ENCODE results near the gene CHTOP.

Gene CHTOP

DNA sequence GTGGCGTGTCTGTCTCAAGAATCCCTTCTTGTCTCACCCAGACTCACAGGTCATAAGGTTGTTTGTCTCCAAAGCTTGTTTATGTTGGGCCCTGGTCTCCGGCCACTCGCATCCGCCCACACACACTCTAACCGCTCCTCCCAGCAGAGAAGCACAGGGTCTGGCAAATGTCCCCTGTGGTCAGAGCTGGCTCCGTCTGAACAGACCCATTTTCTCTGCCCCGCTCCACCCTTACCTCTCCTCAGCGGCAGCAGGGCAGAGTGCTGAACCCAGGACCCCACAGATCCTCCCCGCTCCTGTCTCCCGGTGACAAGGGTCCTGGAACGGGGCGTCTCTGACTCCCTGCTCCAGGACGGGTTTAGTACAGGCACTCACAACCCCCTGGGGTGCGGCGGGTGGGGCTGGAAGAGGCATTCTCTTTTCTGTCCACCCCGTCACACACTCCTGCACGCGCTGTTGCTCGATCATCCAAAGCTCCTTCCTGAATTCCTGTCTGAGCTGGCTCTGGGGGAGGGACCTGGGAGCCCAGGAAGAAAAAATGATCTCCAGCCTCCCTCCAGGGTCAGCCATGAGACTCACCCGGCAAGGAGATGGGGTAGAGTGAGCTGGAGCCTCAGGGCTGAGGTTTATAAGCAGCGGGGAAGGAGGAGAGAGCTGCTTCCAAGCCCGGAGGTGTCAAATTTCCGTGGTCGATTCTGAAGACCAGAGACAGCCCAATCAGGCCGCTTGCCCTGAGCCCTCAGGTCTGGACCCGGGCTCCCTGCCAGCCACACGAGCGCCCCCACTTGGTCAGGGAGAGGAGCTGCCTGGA lies 6.8 kb upstream of the CHTOP start, which contains the start of gene S100A13:
Gene S100A13, minus strand, starts transcription at position 602 of the 811 bp plus-strand sequence. CDS start 1,033 bp downstream, outside the sequence.
- WGBS: 6% methylated on average over 28 of the region's 28 CpGs
- Histone ChIP-seq H3K4me3 (ENCODE audit: low read length) (peak within 1 kb of the TSS; percentile 75), H3K9me3 (ENCODE audit: insufficient read depth, low read depth, low read length) (no peaks in the 10 kb centered on the region), H3K9ac (ENCODE audit: low read depth, low read length) (peak within 1 kb of the TSS; percentile 77), H3K36me3 (ENCODE audit: insufficient read depth, low read length) (peaks cover 15% of the 10 kb centered on the region), H3K27me3 (ENCODE audit: insufficient read depth, low read length) (no peaks in the 10 kb centered on the region), H3K27ac (ENCODE audit: low read depth, low read length) (peak within 1 kb of the TSS; percentile 76), H3K4me1 (ENCODE audit: insufficient read depth, low read length) (peaks cover 15% of the 10 kb centered on the region)

DNA sequence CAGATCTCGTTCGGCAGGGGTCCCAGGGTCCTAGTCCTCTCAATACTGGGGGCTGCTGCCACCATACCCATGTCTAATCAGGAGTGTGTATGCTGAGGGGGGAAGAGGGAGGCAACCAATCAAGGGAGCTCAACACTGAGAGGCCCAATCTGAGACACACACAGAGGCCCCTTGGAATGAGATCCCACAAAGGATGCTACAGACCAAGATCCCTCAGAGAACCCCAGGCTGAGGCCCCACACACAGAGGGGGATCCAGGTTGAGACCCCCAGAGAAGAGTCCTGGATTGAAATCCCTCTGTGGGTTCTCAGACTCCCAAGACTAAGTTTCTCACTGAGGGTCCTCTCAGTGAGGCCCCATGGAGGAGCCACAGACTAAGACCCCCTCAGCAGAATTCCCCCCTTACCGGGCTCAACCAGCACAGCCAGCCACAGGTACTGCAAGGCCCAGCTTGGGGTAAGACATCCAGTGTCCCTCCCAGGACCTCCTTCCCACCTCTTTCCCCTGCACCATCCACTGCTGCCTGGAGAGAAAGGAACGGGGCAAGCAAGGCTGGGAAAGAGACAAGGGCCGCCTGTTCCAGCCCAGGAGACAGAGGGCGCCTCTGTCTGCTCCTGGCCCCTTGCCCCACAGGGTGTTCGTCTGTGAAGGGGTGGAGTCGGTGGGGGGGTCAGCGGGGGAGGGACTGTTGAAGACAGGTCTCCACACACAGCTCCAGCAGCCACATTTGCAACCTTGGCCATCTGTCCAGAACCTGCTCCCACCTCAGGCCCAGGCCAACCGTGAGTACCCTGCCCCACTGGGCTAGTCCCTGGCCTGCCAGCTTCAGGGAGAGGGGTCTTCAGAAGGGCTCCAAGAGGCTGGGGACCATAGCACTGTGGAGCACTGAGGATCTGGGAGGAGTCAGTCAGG lies 5.9 kb upstream of the CHTOP start, which contains the start of gene S100A1:
Gene S100A1, plus strand, starts transcription at position 720 of the 912 bp plus-strand sequence. CDS start 2,088 bp downstream, outside the sequence.
- peak within 1 kb of the TSS; percentile 75 for H3K4me3 ChIP-seq (ENCODE audit: low read length)
- H3K9me3 ChIP-seq (ENCODE audit: insufficient read depth, low read depth, low read length): no peaks in the 10 kb centered on the region
- peak within 1 kb of the TSS; percentile 76 for H3K27ac ChIP-seq (ENCODE audit: low read depth, low read length)
- WGBS: 74% methylated on average over 10 of the region's 10 CpGs
- peak within 1 kb of the TSS; percentile 77 for H3K9ac ChIP-seq (ENCODE audit: low read depth, low read length)
- H3K36me3 ChIP-seq (ENCODE audit: insufficient read depth, low read length): peaks cover 7% of the 10 kb centered on the region
- no peaks in the 10 kb centered on the region for H3K27me3 ChIP-seq (ENCODE audit: insufficient read depth, low read length)
- H3K4me1 ChIP-seq (ENCODE audit: insufficient read depth, low read length): peaks cover 15% of the 10 kb centered on the region

DNA sequence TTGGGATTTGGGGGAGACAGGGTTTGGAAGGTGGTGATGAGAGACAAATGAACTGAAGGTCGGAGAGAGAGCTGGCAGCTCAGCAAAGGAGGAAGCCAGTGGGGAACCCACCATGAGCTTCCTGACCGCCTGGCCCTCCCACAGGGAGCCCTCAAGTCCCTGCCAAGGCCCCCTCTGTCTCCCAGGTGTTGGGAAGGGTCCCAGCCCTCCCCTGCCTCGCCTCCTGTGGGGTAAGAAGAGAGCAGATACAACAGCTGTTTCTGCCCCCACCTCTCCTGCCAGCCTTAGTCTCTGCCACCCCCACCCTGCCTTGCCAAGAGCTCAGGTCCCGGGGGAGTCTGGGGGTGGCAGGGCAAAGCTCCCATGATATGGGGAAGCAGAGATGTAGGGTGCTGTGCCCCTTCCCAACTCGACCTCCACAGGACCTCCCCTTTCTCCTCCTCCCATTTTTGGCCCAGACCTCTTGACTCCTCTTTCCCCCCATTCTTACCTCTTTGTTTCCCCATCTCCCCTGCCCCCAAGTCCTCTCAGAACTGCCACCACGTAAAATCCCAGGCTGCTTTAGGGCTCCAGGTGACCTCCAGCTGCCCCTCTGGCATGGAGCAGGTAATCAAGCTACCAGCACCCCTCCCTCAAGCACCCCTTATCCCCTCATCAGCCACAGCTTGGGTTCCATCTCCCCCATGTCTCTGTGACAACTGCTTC lies 5.1 kb upstream of the CHTOP start:
- peaks cover 7% of the 10 kb centered on the region for H3K36me3 ChIP-seq (ENCODE audit: insufficient read depth, low read length)
- 70% methylated on average over 4 of the region's 6 CpGs for WGBS
- no peak overlapping the region for H3K27ac ChIP-seq (ENCODE audit: low read depth, low read length)
- no peaks in the 10 kb centered on the region for H3K27me3 ChIP-seq (ENCODE audit: insufficient read depth, low read length)
- no peak overlapping the region for H3K9ac ChIP-seq (ENCODE audit: low read depth, low read length)
- H3K9me3 ChIP-seq (ENCODE audit: insufficient read depth, low read depth, low read length): no peaks in the 10 kb centered on the region
- H3K4me1 ChIP-seq (ENCODE audit: insufficient read depth, low read length): peaks cover 8% of the 10 kb centered on the region; the same call in 1 of the 2 replicates
- no peak overlapping the region for H3K4me3 ChIP-seq (ENCODE audit: low read length)

DNA sequence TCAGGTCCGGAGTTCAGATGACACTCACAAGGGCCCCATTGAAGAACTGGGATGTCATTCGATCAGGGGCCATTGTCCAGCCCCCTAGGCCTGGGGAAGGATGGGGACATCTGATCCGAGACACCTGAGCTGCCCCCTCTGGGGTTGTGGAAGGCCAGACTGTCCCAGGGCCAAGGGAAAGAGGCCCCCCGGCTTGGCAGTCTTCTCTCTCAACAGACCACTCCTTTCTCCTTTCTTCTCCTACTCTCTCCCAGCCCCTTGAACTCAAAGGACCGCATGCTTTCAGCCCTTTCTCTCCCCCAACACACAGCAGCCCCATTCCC lies 4.6 kb upstream of the CHTOP start:
- Histone ChIP-seq H3K27ac (ENCODE audit: low read depth, low read length) (no peak overlapping the region), H3K4me1 (ENCODE audit: insufficient read depth, low read length) (peaks cover 8% of the 10 kb centered on the region; the same call in 1 of the 2 replicates), H3K27me3 (ENCODE audit: insufficient read depth, low read length) (no peaks in the 10 kb centered on the region), H3K9ac (ENCODE audit: low read depth, low read length) (no peak overlapping the region), H3K36me3 (ENCODE audit: insufficient read depth, low read length) (peaks cover 7% of the 10 kb centered on the region), H3K4me3 (ENCODE audit: low read length) (no peak overlapping the region), H3K9me3 (ENCODE audit: insufficient read depth, low read depth, low read length) (no peaks in the 10 kb centered on the region)
- WGBS: 81% methylated on average over 5 of the region's 5 CpGs

DNA sequence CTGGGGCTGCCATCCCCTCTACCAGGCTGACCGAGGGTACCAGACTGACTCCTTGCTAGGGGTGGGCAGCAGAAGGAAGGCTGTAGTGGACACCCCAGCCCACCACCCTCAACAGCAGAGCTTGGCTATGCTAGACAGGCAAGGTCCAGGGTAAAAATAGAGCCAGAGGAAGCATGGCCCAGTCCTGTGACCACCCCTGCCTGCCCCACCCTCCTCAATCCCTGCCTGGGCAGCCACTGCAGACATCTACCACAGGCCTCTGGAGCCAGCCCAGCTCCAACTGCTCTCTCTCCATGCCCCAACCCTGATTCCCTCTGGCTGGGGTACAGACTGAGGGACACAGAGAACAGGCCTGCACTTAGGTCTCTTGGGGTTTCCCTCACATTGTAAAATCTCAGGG lies 3.9 kb upstream of the CHTOP start:
- Histone ChIP-seq H3K4me1 (ENCODE audit: insufficient read depth, low read length) (peaks cover 8% of the 10 kb centered on the region; the same call in 1 of the 2 replicates), H3K9me3 (ENCODE audit: insufficient read depth, low read depth, low read length) (no peaks in the 10 kb centered on the region), H3K27me3 (ENCODE audit: insufficient read depth, low read length) (no peaks in the 10 kb centered on the region), H3K27ac (ENCODE audit: low read depth, low read length) (no peak overlapping the region), H3K9ac (ENCODE audit: low read depth, low read length) (no peak overlapping the region), H3K4me3 (ENCODE audit: low read length) (no peak overlapping the region), H3K36me3 (ENCODE audit: insufficient read depth, low read length) (peaks cover 7% of the 10 kb centered on the region)
- 86% methylated on average over 1 of the region's 1 CpG for WGBS

DNA sequence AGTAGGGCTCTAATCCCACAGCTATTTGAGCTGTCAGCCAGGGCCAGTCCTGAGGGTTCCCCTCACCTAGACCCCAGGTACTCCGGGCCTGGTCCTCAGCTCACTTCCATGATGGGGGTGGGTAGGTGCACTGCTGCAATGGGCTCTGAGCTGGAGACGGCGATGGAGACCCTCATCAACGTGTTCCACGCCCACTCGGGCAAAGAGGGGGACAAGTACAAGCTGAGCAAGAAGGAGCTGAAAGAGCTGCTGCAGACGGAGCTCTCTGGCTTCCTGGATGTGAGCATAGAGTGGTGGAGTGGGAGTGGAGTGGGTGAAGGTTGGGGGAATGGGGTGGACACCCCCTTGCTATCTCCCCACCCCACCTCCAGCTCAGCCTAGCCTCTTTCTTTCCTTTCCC lies 3.5 kb upstream of the CHTOP start:
- WGBS: 95% methylated on average over 7 of the region's 7 CpGs
- peaks cover 8% of the 10 kb centered on the region; the same call in 1 of the 2 replicates for H3K4me1 ChIP-seq (ENCODE audit: insufficient read depth, low read length)
- no peak overlapping the region for H3K4me3 ChIP-seq (ENCODE audit: low read length)
- no peak overlapping the region for H3K9ac ChIP-seq (ENCODE audit: low read depth, low read length)
- no peaks in the 10 kb centered on the region for H3K27me3 ChIP-seq (ENCODE audit: insufficient read depth, low read length)
- H3K9me3 ChIP-seq (ENCODE audit: insufficient read depth, low read depth, low read length): no peaks in the 10 kb centered on the region
- peaks cover 7% of the 10 kb centered on the region; the same call in 1 of the 2 replicates for H3K36me3 ChIP-seq (ENCODE audit: insufficient read depth, low read length)
- H3K27ac ChIP-seq (ENCODE audit: low read depth, low read length): no peak overlapping the region

DNA sequence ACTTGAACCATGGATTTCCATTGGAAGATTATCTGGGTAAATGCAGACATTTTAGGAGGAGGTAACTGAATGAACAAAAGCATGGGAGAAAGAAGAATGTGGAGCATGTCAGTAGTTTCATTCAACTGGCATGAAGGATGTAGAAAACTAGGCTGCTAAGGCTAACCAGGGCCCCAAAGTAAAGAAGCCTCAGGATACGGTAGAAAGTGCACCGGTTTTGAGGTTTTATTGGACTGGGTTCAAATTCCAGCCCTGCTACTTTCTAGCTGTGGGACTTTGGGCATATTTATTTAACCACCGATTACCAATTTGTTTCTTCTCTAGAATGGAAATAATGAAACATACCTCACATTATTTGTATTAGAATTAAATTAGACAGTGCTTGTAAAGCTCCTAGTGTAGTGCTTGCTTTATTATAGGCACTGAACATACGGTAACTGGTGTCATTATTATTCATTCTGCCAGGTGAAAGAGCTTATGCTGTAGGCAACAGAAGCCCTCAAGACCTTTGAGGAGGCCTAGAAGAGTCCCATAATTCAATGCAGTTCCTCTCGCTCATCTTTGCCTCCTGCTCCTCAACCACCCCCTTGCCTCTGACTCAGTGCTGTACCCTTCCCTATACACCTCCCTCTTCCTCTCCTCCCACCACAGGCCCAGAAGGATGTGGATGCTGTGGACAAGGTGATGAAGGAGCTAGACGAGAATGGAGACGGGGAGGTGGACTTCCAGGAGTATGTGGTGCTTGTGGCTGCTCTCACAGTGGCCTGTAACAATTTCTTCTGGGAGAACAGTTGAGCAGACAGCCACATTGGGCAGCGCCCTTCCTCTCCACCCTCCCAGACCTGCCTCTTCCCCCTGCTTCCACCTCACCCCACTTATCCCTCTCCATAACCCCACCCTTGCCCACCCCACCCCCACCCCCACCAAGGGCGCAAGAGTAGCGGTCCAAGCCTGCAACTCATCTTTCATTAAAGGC lies 2.5 kb upstream of the CHTOP start:
- WGBS: 91% methylated on average over 7 of the region's 10 CpGs
- Histone ChIP-seq H3K27ac (ENCODE audit: low read depth, low read length) (no peak overlapping the region), H3K36me3 (ENCODE audit: insufficient read depth, low read length) (peaks cover 14% of the 10 kb centered on the region), H3K4me3 (ENCODE audit: low read length) (no peak overlapping the region), H3K9me3 (ENCODE audit: insufficient read depth, low read depth, low read length) (no peaks in the 10 kb centered on the region), H3K4me1 (ENCODE audit: insufficient read depth, low read length) (peaks cover 6% of the 10 kb centered on the region; the same call in 1 of the 2 replicates), H3K27me3 (ENCODE audit: insufficient read depth, low read length) (no peaks in the 10 kb centered on the region), H3K9ac (ENCODE audit: low read depth, low read length) (no peak overlapping the region)

DNA sequence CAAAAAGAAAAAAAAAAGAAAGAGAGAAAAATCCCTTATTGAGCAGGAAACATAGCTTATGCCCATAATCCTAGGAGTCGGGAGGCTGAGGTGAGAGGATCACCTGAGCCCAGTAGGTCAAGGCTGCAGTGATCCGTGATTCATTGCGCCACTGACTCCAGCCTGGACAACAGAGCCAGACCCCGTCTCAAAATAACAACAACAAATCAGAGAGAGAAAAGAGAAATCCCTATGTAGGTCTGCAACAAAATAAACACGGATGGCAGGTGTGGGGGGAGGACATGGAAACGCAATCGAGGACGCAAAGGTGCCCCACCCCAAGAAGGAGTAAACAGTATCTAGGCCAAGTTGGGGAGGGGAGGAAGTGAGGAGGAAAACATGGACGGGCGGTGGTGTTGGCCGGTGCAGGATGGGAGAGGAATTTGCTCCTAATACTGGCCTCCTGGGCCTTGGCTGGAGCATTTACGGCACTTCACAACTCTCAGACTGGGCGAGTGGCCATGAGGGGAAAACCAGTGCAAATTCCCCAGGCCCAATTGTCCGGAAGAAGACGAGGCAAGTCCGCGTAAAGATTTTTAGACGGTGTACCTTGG lies 609 bp upstream of the CHTOP start:
- Histone ChIP-seq H3K36me3 (ENCODE audit: insufficient read depth, low read length) (peaks cover 33% of the 10 kb centered on the region), H3K9me3 (ENCODE audit: insufficient read depth, low read depth, low read length) (no peaks in the 10 kb centered on the region), H3K27me3 (ENCODE audit: insufficient read depth, low read length) (no peaks in the 10 kb centered on the region), H3K4me1 (ENCODE audit: insufficient read depth, low read length) (no peaks in the 10 kb centered on the region), H3K27ac (ENCODE audit: low read depth, low read length) (no peak overlapping the region), H3K9ac (ENCODE audit: low read depth, low read length) (peak overlapping the region; percentile 100), H3K4me3 (ENCODE audit: low read length) (peak overlapping the region; percentile 95)
- 85% methylated on average over 18 of the region's 18 CpGs for WGBS

DNA sequence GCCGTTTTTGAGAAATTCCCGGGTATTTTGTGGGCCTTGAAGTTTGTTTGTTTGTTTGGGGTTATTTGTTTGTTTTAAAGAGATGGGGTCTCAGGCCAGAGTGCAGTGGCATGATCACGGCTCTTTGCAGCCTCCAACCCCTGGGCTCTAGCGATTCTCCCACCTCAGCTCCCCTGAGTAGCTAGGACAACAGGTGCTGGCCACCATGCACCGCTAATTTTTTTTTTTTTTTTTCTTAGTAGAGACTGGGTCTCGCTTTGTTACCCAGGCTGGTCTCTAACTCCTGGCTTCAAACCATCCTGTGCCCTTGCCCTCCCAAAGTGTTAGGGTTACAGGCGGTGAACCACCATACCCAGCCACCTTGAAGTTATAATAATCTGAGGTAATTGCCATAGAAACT lies 2.0 kb downstream of the CHTOP start:
- peak overlapping the region; percentile 95; the same call in 1 of the 2 replicates for H3K4me3 ChIP-seq (ENCODE audit: low read length)

More for the DNA sequence above, 2.0 kb downstream of the CHTOP start:
- no peak overlapping the region for H3K9ac ChIP-seq (ENCODE audit: low read depth, low read length)
- no peaks in the 10 kb centered on the region for H3K9me3 ChIP-seq (ENCODE audit: insufficient read depth, low read depth, low read length)
- 89% methylated on average over 7 of the region's 7 CpGs for WGBS
- peaks cover 59% of the 10 kb centered on the region for H3K36me3 ChIP-seq (ENCODE audit: insufficient read depth, low read length)
- H3K4me1 ChIP-seq (ENCODE audit: insufficient read depth, low read length): no peaks in the 10 kb centered on the region
- H3K27me3 ChIP-seq (ENCODE audit: insufficient read depth, low read length): no peaks in the 10 kb centered on the region
- H3K27ac ChIP-seq (ENCODE audit: low read depth, low read length): no peak overlapping the region

All from HUES64 (cell line).